Esophagus squamous epithelium (tissue), 5 donors: Measurements from ENCODE around the gene FOXP4. TPM values are rescaled to one million over a fixed set of nuclear protein-coding genes. Genes with fewer than 3 reads are reported as not detected.

Experiments used
- DNase-seq: peaks from one replicate; lab custom pipeline; 2025; lab: John Stamatoyannopoulos, UW
- H3K27ac ChIP-seq, 4 donors: fragments of 200-600 bp; sonication (generic); one replicate each; pipeline ENCODE4 v1.5.1; 2016 to 2019; ENCODE audit warnings: mild to moderate bottlenecking in 1 of 4
- H3K27me3 ChIP-seq, 4 donors: fragments of 200-600 bp; sonication (generic); 1 replicate in 3 of 4; 2 replicates in 1 of 4; pipeline versions ENCODE4 v1.5.1 to v1.6.0; 2017 to 2021; ENCODE audit warnings: antibody characterized with exemption in 1 of 4
- H3K36me3 ChIP-seq, 3 donors: fragments of 200-600 bp; sonication (generic); one replicate each; pipeline ENCODE4 v1.5.1; 2016 to 2019
- H3K4me1 ChIP-seq, 3 donors: fragments of 200-600 bp; sonication (generic); one replicate each; pipeline ENCODE4 v1.5.1; 2017 to 2019
- H3K4me3 ChIP-seq, 4 donors: fragments of 200-600 bp; sonication (generic); 1 replicate in 3 of 4; 2 replicates in 1 of 4; pipeline ENCODE4 v1.5.1; 2016 to 2019; ENCODE audit warnings: mild to moderate bottlenecking in 2 of 4, moderate library complexity in 1 of 4
- H3K9me3 ChIP-seq, 3 donors: fragments of 200-600 bp; sonication (generic); one replicate each; pipeline ENCODE4 v1.5.1; 2016 to 2019
- CTCF ChIP-seq, 6 experiments: fragments of 450-650 bp in 4 of 6; fragments of 200-600 bp in 2 of 6; sonication (generic) in 2 of 6; IDR thresholded peaks; one replicate each; pipeline ENCODE4 v1.5.1; 2016 to 2019; ENCODE audit warnings: antibody characterized with exemption in 6 of 6, mild to moderate bottlenecking in 4 of 6, moderate library complexity in 4 of 6
- POLR2A ChIP-seq, 4 donors: fragments of 450-650 bp; IDR thresholded peaks; one replicate each; pipeline ENCODE4 v1.6.1; 2017; ENCODE audit warnings: antibody characterized with exemption in 4 of 4, mild to moderate bottlenecking in 4 of 4, moderate library complexity in 3 of 4
- WGBS, 2 donors: methylation state at CpG; one replicate each; pipeline ENCODE4 v1.1.5; 2018; 5-methylcytosine and 5-hydroxymethylcytosine counted together
- intact Hi-C: fragments of 100-400 bp; cut with DNase I; formaldehyde crosslinking; loops from one replicate; pipeline ENCODE4 v1.15.0; 2022
- total RNA-seq, 4 donors: library from RNA; depleted of rRNA; stranded (reverse); fragments of >200 nt; gene quantifications; one replicate each; pipeline ENCODE4 v1.1.0, GENCODE V29; 2016
- donor health status: DM: yes; HTN: yes; CAD: no.

FOXP4 gene
- total RNA-seq, 4 donors from 2014 or later = 2.2 to 10.3 (median 6.8) TPM

- Histone ChIP-seq H3K27me3 (no peaks in the 10 kb centered on the region), H3K27ac (no peak overlapping the region), H3K36me3 (peaks cover 0 to 52% (median 0%) of the 10 kb centered on the region in 3 donors), H3K9me3 (no peaks in the 10 kb centered on the region), H3K4me3 (no peak overlapping the region), H3K4me1 (peaks cover 13 to 31% (median 15%) of the 10 kb centered on the region in 3 donors)
- TF ChIP-seq CTCF (IDR thresholded peaks at IDR 0.05) (no peak), POLR2A (IDR thresholded peaks at IDR 0.05) (no peak)
- intact Hi-C loops = no loop called here
- 89 to 100% methylated on average over 3 to 7 of the region's 7 CpGs for WGBS, 2 donors
- no peak for DNase-seq
Measured at GRCh38 chr6:41573276-41573675, 27.1 kb downstream of the FOXP4 start.

GRCh38 chr6:41573985-41574384 is 27.8 kb downstream of the FOXP4 start:
- no peak for TF ChIP-seq CTCF (IDR thresholded peaks at IDR 0.05)
- TF ChIP-seq POLR2A (IDR thresholded peaks at IDR 0.05) = no peak
- intact Hi-C loops = no loop called here
- Histone ChIP-seq H3K4me1 (peaks cover 20 to 38% (median 22%) of the 10 kb centered on the region in 3 donors), H3K27ac (no peak overlapping the region), H3K4me3 (no peak overlapping the region), H3K9me3 (no peaks in the 10 kb centered on the region), H3K27me3 (no peaks in the 10 kb centered on the region), H3K36me3 (peaks cover 0 to 45% (median 0%) of the 10 kb centered on the region in 3 donors)
- no peak for DNase-seq
- 60 to 78% methylated on average over 1 of the region's 1 CpG for WGBS, 2 donors

GRCh38 chr6:41575598-41575997 is 29.4 kb downstream of the FOXP4 start:
- intact Hi-C loops = no loop called here
- H3K9me3 ChIP-seq = no peaks in the 10 kb centered on the region
- peaks cover 0 to 29% (median 0%) of the 10 kb centered on the region in 3 donors for H3K36me3 ChIP-seq
- no peak for TF ChIP-seq CTCF (IDR thresholded peaks at IDR 0.05)
- no peak for TF ChIP-seq POLR2A (IDR thresholded peaks at IDR 0.05)
- no peak overlapping the region for H3K4me3 ChIP-seq
- DNase-seq = no peak
- H3K27me3 ChIP-seq = no peaks in the 10 kb centered on the region
- H3K4me1 ChIP-seq = peaks cover 24 to 52% (median 25%) of the 10 kb centered on the region in 3 donors
- WGBS, 2 donors = no CpG with 5 or more reads among the region's 2 CpGs
- no peak overlapping the region for H3K27ac ChIP-seq

GRCh38 chr6:41576667-41577066 is 30.5 kb downstream of the FOXP4 start:
- no peaks in the 10 kb centered on the region for H3K9me3 ChIP-seq
- no peaks in the 10 kb centered on the region for H3K27me3 ChIP-seq
- TF ChIP-seq POLR2A (IDR thresholded peaks at IDR 0.05) = no peak
- no peak for TF ChIP-seq CTCF (IDR thresholded peaks at IDR 0.05)
- WGBS, 2 donors = 53 to 59% methylated on average over 4 of the region's 4 CpGs
- no peak for DNase-seq
- H3K27ac ChIP-seq = peak overlapping the region in 2 of 4 donors; percentile 13 to 29
- no peak overlapping the region for H3K4me3 ChIP-seq
- peaks cover 0 to 19% (median 0%) of the 10 kb centered on the region in 3 donors for H3K36me3 ChIP-seq
- intact Hi-C loops = no loop called here
- peaks cover 30 to 62% (median 33%) of the 10 kb centered on the region in 3 donors for H3K4me1 ChIP-seq

GRCh38 chr6:41577356-41578216 is 31.4 kb downstream of the FOXP4 start:
- intact Hi-C loops = no loop called here
- Histone ChIP-seq H3K27ac (peak overlapping the region; percentile 46 to 80 (median 58)), H3K4me1 (peaks cover 33 to 72% (median 43%) of the 10 kb centered on the region in 3 donors), H3K36me3 (peaks cover 0 to 18% (median 0%) of the 10 kb centered on the region in 3 donors), H3K9me3 (no peaks in the 10 kb centered on the region), H3K27me3 (no peaks in the 10 kb centered on the region), H3K4me3 (no peak overlapping the region)
- 43 to 57% methylated on average over 3 to 4 of the region's 5 CpGs for WGBS, 2 donors
- no peak for DNase-seq
- TF ChIP-seq CTCF (IDR thresholded peaks at IDR 0.05) (no peak), POLR2A (IDR thresholded peaks at IDR 0.05) (no peak)
